HCT116 (cell line): ENCODE measurements around the gene POLR2I. TPM values are rescaled to one million over a fixed set of nuclear protein-coding genes. Genes with fewer than 3 reads are reported as not detected.

Source experiments
- ATAC-seq: fragments of 200-7000 bp; cut with Tn5 transposase; 2 replicates; pipeline ENCODE4 v1.9.1; 2020; ENCODE audit warnings: mild to moderate bottlenecking, moderate library complexity
- BruUV-seq: library from RNA; stranded (reverse); fragments of 400-500 nt; replicated peaks from 2 replicates; lab custom pipeline; 2021; lab: Mats Ljungman, UMichigan
- CTCF ChIA-PET: fragments of 300-600 bp; sonication (Branson Sonifier 250); formaldehyde crosslinking; loops from one replicate; lab custom pipeline; 2021; ENCODE audit warnings: antibody characterized with exemption; lab: Charles Lee
- POLR2A ChIA-PET: fragments of 300-600, 350-600 bp; sonication (Branson Sonifier 250); formaldehyde crosslinking; loops from one replicate; lab custom pipeline; 2021; ENCODE audit warnings: antibody characterized with exemption; lab: Charles Lee
- RAD21 ChIA-PET, 2 experiments: fragments of 300-600 bp; sonication (Branson Sonifier 250); formaldehyde crosslinking; loops; one replicate each; lab custom pipeline; 2023; ENCODE audit warnings: low total read pairs in 2 of 2; ENCODE audit not compliant: uncharacterized antibody in 2 of 2, unreplicated experiment in 2 of 2, low non-redundant PET in 1 of 2; lab: Charles Lee
- DNase-seq: peaks from one replicate; pipeline ENCODE4 v3.0.0-alpha.2; 2010; ENCODE audit warnings: low read depth, low spot score
- H2AFZ ChIP-seq: fragments of 200-600 bp; shearing (Covaris generic), sonication (generic); 2 replicates; pipeline ENCODE4 v1.6.1; 2017; ENCODE audit warnings: low read depth, mixed run types, mixed read lengths, antibody characterized with exemption, low read length; ENCODE audit not compliant: poor library complexity, severe bottlenecking
- H3K27ac ChIP-seq: 2 replicates; pipeline ENCODE4 v1.5.1; 2012; ENCODE audit warnings: low read depth, low read length
- H3K27me3 ChIP-seq: fragments of 200-600 bp; sonication (generic); 2 replicates; pipeline ENCODE4 v1.6.1; 2016; ENCODE audit warnings: mixed run types, low read length, mixed read lengths; ENCODE audit not compliant: insufficient read depth
- H3K36me3 ChIP-seq, 2 experiments: fragments of 200-500 bp in 1 of 2; fragments of 200-600 bp in 1 of 2; sonication (Bioruptor generic) in 1 of 2; sonication (generic) in 1 of 2; 2 replicates each; pipeline versions ENCODE4 v1.5.1 to v1.6.1; 2014 to 2016; ENCODE audit warnings: low read length in 2 of 2, inconsistent platforms in 1 of 2, mixed read lengths in 1 of 2, mixed run types in 1 of 2; ENCODE audit not compliant: insufficient read depth in 2 of 2, control insufficient read depth in 1 of 2
- H3K4me1 ChIP-seq, 2 experiments: fragments of 200-600 bp in 1 of 2; sonication (generic) in 1 of 2; 2 replicates each; pipeline versions ENCODE4 v1.5.1 to v1.6.1; 2012 to 2017; ENCODE audit warnings: low read length in 2 of 2, inconsistent platforms in 1 of 2, mild to moderate bottlenecking in 1 of 2, mixed read lengths in 1 of 2, mixed run types in 1 of 2, moderate library complexity in 1 of 2; ENCODE audit not compliant: insufficient read depth in 2 of 2, control insufficient read depth in 1 of 2
- H3K4me2 ChIP-seq: fragments of 200-600 bp; sonication (generic); 2 replicates; pipeline ENCODE4 v1.6.1; 2017; ENCODE audit warnings: mixed run types, low read length, mixed read lengths
- H3K4me3 ChIP-seq, 2 experiments: fragments of 200-600 bp in 1 of 2; sonication (generic) in 1 of 2; replicated peaks in 1 of 2; 2 replicates each; pipeline ENCODE4 v1.5.1; 2011 to 2016; ENCODE audit warnings: low read length in 2 of 2, control low read depth in 1 of 2, low read depth in 1 of 2, mild to moderate bottlenecking in 1 of 2, mixed read lengths in 1 of 2, mixed run types in 1 of 2
- H3K79me2 ChIP-seq: fragments of 200-600 bp; sonication (generic); 2 replicates; pipeline ENCODE4 v1.6.1; 2017; ENCODE audit warnings: mild to moderate bottlenecking, mixed run types, low read length, moderate library complexity, mixed read lengths; ENCODE audit not compliant: insufficient read depth
- H3K9ac ChIP-seq: fragments of 200-600 bp; sonication (generic); 2 replicates; pipeline ENCODE4 v1.6.1; 2016; ENCODE audit warnings: low read length, mixed read lengths
- H3K9me2 ChIP-seq: fragments of 200-600 bp; sonication (generic), shearing (Covaris generic); 2 replicates; pipeline ENCODE4 v1.6.1; 2017; ENCODE audit warnings: mixed run types, mild to moderate bottlenecking, moderate library complexity; ENCODE audit not compliant: insufficient read depth
- H3K9me3 ChIP-seq, 2 experiments: fragments of 200-500 bp in 1 of 2; fragments of 200-600 bp in 1 of 2; sonication (Bioruptor generic) in 1 of 2; sonication (generic) in 1 of 2; 2 replicates each; pipeline ENCODE4 v1.6.1; 2014 to 2017; ENCODE audit warnings: low read length in 2 of 2, mixed read lengths in 2 of 2, inconsistent platforms in 1 of 2, low read depth in 1 of 2, mild to moderate bottlenecking in 1 of 2, mixed run types in 1 of 2, moderate library complexity in 1 of 2; ENCODE audit not compliant: control insufficient read depth in 1 of 2, insufficient read depth in 1 of 2
- H4K20me1 ChIP-seq: fragments of 200-600 bp; sonication (generic), shearing (Covaris generic); 2 replicates; pipeline ENCODE4 v1.6.1; 2017; ENCODE audit warnings: mixed run types, mild to moderate bottlenecking, moderate library complexity; ENCODE audit not compliant: insufficient read depth
- CBX3 ChIP-seq: IDR thresholded peaks from 2 replicates; pipeline ENCODE4 v1.6.1; 2012; ENCODE audit warnings: low read depth
- CEBPB ChIP-seq: IDR thresholded peaks from 2 replicates; pipeline ENCODE4 v1.6.1; 2012; ENCODE audit warnings: low read depth
- EZH2 ChIP-seq: fragments of 200-600 bp; sonication (generic); IDR thresholded peaks from 2 replicates; pipeline ENCODE4 v1.6.1; 2017; ENCODE audit warnings: antibody characterized with exemption, mixed run types
- FOSL1 ChIP-seq: IDR thresholded peaks from 2 replicates; pipeline ENCODE4 v1.6.1; 2012; ENCODE audit warnings: low read depth
- JUND ChIP-seq: IDR thresholded peaks from 2 replicates; pipeline ENCODE4 v1.6.1; 2012
- POLR2A ChIP-seq: IDR thresholded peaks from 2 replicates; pipeline ENCODE4 v1.7.0; 2011; ENCODE audit warnings: borderline replicate concordance; ENCODE audit not compliant: insufficient read depth, insufficient read length; ENCODE audit errors: extremely low read depth
- RAD21 ChIP-seq: IDR thresholded peaks from 2 replicates; pipeline ENCODE4 v1.6.1; 2012; ENCODE audit warnings: low read depth, mild to moderate bottlenecking
- REST ChIP-seq: IDR thresholded peaks from 2 replicates; pipeline ENCODE4 v1.6.1; 2012; ENCODE audit warnings: low read depth
- SIN3A ChIP-seq: IDR thresholded peaks from 2 replicates; pipeline ENCODE4 v1.6.1; 2012; ENCODE audit warnings: low read depth
- SP1 ChIP-seq: IDR thresholded peaks from 2 replicates; pipeline ENCODE4 v1.6.1; 2012; ENCODE audit warnings: low read depth
- ZBTB33 ChIP-seq: IDR thresholded peaks from 2 replicates; pipeline ENCODE4 v1.6.1; 2011; ENCODE audit warnings: mild to moderate bottlenecking, low read length, moderate library complexity; ENCODE audit not compliant: insufficient replicate concordance; ENCODE audit errors: extremely low read depth
- ZFX ChIP-seq: fragments of 450-650 bp; IDR thresholded peaks from 2 replicates; pipeline ENCODE4 v1.6.1; 2017
- ZNF274 ChIP-seq: fragments of 200-500 bp; sonication (Bioruptor generic); IDR thresholded peaks from 2 replicates; pipeline ENCODE4 v1.6.1; 2014; ENCODE audit warnings: mild to moderate bottlenecking, low read depth, low read length, inconsistent platforms
- intact Hi-C: fragments of 100-400 bp; cut with micrococcal nuclease; formaldehyde crosslinking; loops from 2 replicates; pipeline ENCODE4 v1.10.0; 2022
- total RNA-seq: library from RNA; stranded (reverse); gene quantifications from one replicate; pipeline ENCODE4 v1.2.1, GENCODE V29; 2021; ENCODE audit not compliant: unreplicated experiment

The POLR2I gene
- total RNA-seq, 1 experiment from 2014 or later = 108 TPM

GRCh38 chr19:36073121-36073876, 41.4 kb downstream of the POLR2I start:
- H3K4me3 ChIP-seq = no peak overlapping the region
- BruUV-seq = no TSS peak
- CTCF ChIA-PET = no interaction called here
- peaks cover 13% of the 10 kb centered on the region; the same call in 1 of the 2 replicates for H4K20me1 ChIP-seq
- H3K27ac ChIP-seq = no peak overlapping the region
- H3K4me1 ChIP-seq = peaks cover 14 to 17% of the 10 kb centered on the region in 2 experiments
- no peaks in the 10 kb centered on the region for H3K27me3 ChIP-seq
- no peak overlapping the region for H2AFZ ChIP-seq
- peaks cover 9 to 26% of the 10 kb centered on the region in 2 experiments for H3K36me3 ChIP-seq
- intact Hi-C loops = loop anchor here (5.0 kb wide), 1 partner anchor 44 kb away; the partner anchor contains the start of gene TBCB
- H3K9ac ChIP-seq = no peak overlapping the region
- RAD21 ChIA-PET = no interaction called here
- no peaks in the 10 kb centered on the region for H3K9me2 ChIP-seq
- DNase-seq (no peak), ATAC-seq (no peak)
- no peaks in the 10 kb centered on the region for H3K9me3 ChIP-seq
- no peaks in the 10 kb centered on the region; the same call in 1 of the 2 replicates for H3K79me2 ChIP-seq
- POLR2A ChIA-PET = no interaction called here
- TF ChIP-seq CEBPB = no peak
- no peak for TF ChIP-seq FOSL1
- no peak for TF ChIP-seq ZFX
- no peak for TF ChIP-seq ZNF274
- TF ChIP-seq SP1 = no peak
- no peak for TF ChIP-seq RAD21
- TF ChIP-seq JUND = no peak
- no peak overlapping the region for H3K4me2 ChIP-seq

- ChIA-PET POLR2A (no interaction called here), CTCF (no interaction called here), RAD21 (no interaction called here)
- Histone ChIP-seq H3K79me2 (no peaks in the 10 kb centered on the region; the same call in 1 of the 2 replicates), H3K4me3 (no peak overlapping the region), H3K9me3 (no peaks in the 10 kb centered on the region), H3K4me2 (no peak overlapping the region), H3K27ac (no peak overlapping the region), H3K36me3 (peaks cover 9 to 34% of the 10 kb centered on the region in 2 experiments), H3K9ac (no peak overlapping the region), H4K20me1 (peaks cover 13% of the 10 kb centered on the region; the same call in 1 of the 2 replicates), H2AFZ (no peak overlapping the region), H3K27me3 (no peaks in the 10 kb centered on the region), H3K4me1 (peaks cover 14 to 17% of the 10 kb centered on the region in 2 experiments), H3K9me2 (no peaks in the 10 kb centered on the region)
- ATAC-seq (no peak), DNase-seq (no peak)
- intact Hi-C loops = loop anchor here (5.0 kb wide), 1 partner anchor 45 kb away; the partner anchor contains the start of gene TBCB
- BruUV-seq = no TSS peak
- TF ChIP-seq ZBTB33 (no peak), REST (no peak), SIN3A (no peak), RAD21 (no peak), ZNF274 (no peak), POLR2A (no peak), CBX3 (no peak), EZH2 (no peak), CEBPB (no peak)
Observed at GRCh38 chr19:36072081-36072480, 42.6 kb downstream of the POLR2I start.
